ENCODE results near the gene MAN1A2.

The MAN1A2 gene

GRCh38 chr1:117362986-117363385 lies 4.3 kb upstream of the MAN1A2 start:
- no peak for DNase-seq

GRCh38 chr1:117363571-117364048 lies 3.6 kb upstream of the MAN1A2 start:
- no peak for DNase-seq

- no peak for DNase-seq
Observed at GRCh38 chr1:117364240-117364639, 3.0 kb upstream of the MAN1A2 start.

- DNase-seq: peak; percentile 27
Observed at GRCh38 chr1:117365350-117366176, 1.7 kb upstream of the MAN1A2 start.

- DNase-seq: peak; percentile 79
Observed at GRCh38 chr1:117366177-117367045, 838 bp upstream of the MAN1A2 start.

GRCh38 chr1:117368116-117369108 lies 1.2 kb downstream of the MAN1A2 start:
- DNase-seq: peak; percentile 38

- DNase-seq: no peak
Observed at GRCh38 chr1:117370071-117370470, 2.8 kb downstream of the MAN1A2 start.

- DNase-seq: no peak
Observed at GRCh38 chr1:117370509-117370908, 3.3 kb downstream of the MAN1A2 start.

GRCh38 chr1:117371441-117372151 lies 4.3 kb downstream of the MAN1A2 start:
- peak; percentile 57 for DNase-seq

- DNase-seq: peak; percentile 9
Observed at GRCh38 chr1:117372863-117373412, 5.7 kb downstream of the MAN1A2 start.

GRCh38 chr1:117373932-117374331 lies 6.7 kb downstream of the MAN1A2 start:
- no peak for DNase-seq

- no peak for DNase-seq
Observed at GRCh38 chr1:117375327-117375726, 8.1 kb downstream of the MAN1A2 start.

GRCh38 chr1:117387060-117387633 lies 19.9 kb downstream of the MAN1A2 start:
- no peak for DNase-seq

GRCh38 chr1:117388328-117388727 lies 21.1 kb downstream of the MAN1A2 start:
- no peak for DNase-seq

- no peak for DNase-seq
Observed at GRCh38 chr1:117389284-117389683, 22.0 kb downstream of the MAN1A2 start.

GRCh38 chr1:117389779-117390178 lies 22.5 kb downstream of the MAN1A2 start:
- no peak for DNase-seq

GRCh38 chr1:117392771-117393170 lies 25.5 kb downstream of the MAN1A2 start:
- DNase-seq: no peak

- no peak for DNase-seq
Observed at GRCh38 chr1:117396074-117396473, 28.8 kb downstream of the MAN1A2 start.

GRCh38 chr1:117396636-117397035 lies 29.4 kb downstream of the MAN1A2 start:
- DNase-seq: no peak

GRCh38 chr1:117398957-117399356 lies 31.7 kb downstream of the MAN1A2 start:
- DNase-seq: no peak

GRCh38 chr1:117401761-117402160 lies 34.5 kb downstream of the MAN1A2 start:
- no peak for DNase-seq

All from EL (cell line).